Stimulated activated naive CD4-positive, alpha-beta T cell treated with Interleukin-2 at 50 U/mL for 16 hours (primary cell): ENCODE results near the gene TRIM67.
"Not testable (repeated sequence)": the region's sequence is repeated elsewhere in the genome, so short reads cannot be mapped to it uniquely, and the experiment has no call there.

Experiments used
- DNase-seq: peaks from one replicate; lab custom pipeline; 2025; lab: John Stamatoyannopoulos, UW

TRIM67 gene

DNA sequence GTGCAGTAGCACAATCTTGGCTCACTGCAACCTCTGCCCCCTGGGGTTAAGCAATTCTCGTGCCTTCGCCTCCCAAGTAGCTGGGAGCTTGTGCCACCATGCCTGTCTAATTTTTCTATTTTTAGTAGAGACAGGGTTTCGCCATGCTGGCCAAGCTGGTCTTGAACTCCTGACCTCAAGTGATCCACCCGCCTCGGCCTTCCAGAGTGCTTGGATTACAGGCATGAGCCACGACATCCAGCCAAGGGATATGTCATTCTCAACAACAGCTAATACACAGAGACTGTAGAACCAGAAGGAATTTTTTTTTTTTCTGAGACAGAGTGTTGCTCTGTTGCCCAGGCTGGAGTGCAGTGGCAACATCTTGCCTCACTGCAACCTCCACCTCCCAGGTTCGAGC, 3.7 kb upstream of the TRIM67 start:
- DNase-seq, result not testable (repeated sequence)

DNA sequence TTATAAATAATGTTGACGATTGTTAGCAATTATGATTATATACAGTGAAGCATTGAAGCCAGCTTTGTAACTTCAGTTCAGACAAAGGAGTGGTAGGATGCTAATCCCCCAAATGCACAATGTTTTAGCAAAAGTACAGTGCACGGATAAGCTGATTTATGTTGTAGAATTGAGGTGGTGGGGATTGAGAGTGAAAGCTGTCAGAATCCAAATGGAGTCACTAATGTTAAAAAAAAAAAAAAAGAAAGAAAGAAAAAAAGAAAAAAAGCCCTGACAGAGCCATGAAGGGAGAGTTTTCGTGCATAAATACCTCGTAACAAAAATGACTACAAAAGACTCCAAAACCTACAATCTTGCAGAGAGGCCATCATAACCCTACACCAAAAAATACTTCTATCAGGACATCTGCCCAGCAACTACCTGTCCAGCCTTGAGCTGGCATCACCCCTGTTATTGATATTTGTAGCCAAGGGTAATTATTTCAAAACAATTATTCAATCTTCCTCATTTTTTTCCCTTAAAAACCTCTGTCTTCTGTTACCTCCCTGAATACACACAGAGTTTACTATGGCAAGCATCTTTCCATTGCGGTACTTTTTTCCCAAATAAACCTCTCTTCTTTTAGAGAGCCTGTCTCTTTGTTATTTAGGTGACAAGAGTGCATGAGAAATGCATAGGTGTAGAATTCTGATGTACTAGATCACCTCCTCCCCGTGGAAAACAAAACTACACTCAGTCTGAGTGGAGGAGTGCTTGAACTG, 2.5 kb upstream of the TRIM67 start:
- DNase-seq, result no peak

DNA sequence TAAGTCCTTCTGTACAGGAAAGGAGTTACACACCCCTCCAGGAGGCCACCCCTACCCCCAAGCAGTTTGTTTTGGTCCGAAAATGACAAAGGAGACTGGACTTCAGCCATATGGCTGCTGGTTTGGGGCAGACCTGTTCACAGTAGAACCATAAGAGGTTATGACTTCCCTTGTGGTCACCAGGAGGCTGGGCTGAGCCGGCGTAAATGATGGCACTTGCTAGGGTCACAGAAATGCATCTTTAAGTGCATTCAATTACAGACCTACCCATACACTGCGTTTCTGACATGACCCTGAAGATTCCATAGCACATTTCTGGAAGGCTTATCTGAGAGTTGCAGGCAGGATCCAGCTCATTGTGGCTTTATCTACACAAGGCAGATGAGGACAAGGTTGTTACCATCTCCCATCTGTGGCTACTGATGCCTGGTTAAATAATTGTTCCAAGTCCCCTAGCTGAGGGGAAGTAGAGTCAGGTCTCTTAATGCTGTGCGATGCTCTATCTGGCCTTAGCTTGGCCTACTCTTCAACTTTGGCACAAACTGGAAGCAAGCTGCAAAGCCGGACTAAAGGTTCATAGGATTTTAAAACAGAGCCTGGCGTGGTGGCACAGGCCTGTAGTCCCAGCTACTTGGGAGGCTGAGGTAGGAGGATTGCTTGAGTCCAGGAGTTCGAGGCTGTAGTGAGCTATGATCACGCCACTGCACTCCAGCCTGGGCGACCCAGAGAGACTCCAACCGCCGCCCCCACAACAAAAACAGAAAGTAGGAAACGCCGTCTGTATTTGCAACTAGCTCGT, 1.7 kb upstream of the TRIM67 start:
- no peak for DNase-seq

DNA sequence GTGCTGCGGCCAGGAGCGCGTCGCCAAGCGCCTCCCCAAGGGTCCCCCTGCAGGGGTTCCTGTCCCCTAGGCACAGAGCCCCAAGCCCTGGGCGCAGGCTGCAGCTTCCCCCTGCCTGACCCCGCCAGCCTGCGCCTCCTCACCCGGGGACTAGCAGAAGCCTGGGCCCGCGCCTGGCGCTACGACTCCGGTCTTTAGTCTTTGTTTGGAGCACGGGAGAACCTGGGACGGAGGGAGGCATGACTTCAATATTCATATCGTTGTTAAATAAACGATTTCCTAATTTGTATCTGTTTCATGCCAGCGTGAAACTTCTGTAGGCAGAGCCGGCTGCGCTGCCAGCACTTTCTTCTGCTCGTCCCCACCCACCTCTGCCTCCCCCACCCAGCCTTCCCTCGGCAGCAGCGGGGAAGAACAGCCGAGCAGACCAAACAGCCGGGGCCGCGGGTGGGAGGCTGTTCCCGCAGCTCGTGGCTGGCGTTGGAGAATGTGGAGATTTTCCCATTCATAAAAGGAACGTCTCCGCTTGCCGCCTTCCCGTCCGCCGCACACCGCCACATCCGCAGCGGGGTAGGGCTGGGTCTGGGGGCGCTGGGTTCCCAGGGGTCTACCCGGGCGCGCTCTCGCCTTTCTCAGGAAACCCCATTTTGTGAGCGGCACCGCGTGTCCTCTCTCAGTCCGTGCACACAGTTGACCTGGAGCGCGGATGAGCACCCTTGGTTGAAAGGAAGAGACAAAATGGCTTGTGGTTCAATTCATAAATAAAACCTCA, 777 bp upstream of the TRIM67 start:
- no peak for DNase-seq

DNA sequence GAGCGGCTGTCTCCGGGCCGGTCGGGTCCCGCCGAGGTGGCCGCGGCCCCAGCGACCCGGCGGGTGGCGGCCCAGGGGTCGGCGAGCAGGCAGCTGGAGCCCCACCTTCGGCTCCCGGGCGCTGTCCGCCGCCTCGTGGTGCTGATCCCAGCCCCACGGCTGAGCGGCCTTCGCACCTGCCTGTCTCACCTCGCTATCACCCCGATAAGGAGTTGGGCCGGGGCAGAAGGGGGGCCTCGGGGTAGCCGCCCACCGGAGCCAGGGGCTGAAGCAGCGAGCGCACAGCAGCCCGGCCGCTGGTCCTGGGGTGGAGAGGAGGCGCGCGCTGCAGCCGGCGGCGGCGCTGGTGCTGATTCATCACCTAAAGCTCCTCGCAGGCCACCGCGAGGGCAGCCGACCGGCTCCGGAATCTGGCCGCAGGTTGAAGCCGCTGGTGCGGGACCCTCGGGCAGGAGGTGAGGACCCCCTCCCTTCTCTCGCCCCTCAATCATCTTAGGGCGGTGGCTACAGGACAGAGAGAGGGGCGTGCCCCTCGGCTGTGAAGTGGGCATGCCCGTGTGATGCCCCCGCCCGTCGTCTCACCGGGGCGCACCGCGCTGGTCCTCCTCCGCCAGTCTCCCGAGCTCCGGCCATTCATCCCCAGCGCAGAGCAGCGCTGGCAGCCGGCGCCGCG, 575 bp downstream of the TRIM67 start:
- DNase-seq, result no peak

DNA sequence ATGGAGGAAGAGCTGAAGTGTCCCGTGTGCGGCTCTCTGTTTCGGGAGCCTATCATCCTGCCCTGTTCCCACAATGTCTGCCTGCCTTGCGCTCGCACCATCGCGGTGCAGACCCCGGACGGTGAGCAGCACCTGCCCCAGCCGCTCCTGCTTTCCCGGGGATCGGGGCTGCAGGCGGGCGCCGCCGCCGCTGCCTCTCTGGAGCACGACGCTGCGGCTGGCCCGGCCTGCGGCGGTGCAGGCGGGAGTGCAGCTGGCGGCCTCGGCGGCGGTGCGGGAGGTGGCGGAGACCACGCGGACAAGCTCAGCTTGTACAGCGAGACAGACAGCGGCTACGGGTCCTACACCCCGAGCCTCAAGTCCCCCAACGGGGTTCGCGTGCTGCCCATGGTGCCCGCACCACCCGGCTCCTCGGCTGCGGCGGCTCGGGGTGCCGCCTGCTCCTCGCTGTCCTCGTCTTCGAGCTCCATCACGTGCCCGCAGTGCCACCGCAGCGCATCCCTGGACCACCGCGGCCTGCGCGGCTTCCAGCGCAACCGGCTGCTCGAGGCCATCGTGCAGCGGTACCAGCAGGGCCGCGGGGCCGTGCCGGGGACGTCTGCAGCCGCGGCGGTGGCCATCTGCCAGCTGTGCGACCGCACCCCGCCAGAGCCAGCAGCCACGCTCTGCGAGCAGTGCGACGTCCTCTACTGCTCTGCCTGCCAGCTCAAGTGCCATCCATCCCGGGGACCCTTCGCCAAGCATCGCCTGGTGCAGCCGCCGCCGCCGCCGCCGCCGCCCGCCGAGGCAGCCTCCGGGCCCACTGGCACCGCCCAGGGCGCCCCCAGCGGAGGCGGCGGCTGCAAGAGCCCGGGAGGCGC, 1.3 kb downstream of the TRIM67 start:
- no peak for DNase-seq

DNA sequence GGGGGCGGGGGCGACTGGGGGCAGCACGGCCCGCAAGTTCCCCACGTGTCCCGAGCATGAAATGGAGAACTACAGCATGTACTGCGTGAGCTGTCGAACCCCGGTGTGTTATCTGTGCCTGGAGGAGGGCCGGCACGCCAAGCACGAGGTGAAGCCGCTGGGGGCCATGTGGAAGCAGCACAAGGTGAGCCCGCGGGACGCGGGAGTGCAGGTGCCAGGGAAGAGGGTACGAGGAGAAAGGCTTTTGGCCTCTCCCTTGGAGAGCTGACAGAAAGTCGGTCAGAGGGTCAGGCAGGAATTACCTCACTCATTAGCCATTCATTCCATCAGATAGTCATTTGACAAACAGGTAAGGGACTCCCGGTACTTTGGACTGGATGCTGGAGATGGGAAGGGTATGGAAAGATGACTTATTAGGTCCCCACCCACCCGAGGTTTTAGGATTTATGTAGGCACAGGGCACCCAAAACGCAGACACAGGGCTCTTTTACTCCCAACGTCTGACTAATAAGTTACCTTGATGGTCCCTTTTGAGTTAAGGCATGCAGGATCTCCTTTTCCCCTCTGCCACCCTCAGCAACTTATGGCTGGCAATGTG, 2.1 kb downstream of the TRIM67 start:
- no peak for DNase-seq

DNA sequence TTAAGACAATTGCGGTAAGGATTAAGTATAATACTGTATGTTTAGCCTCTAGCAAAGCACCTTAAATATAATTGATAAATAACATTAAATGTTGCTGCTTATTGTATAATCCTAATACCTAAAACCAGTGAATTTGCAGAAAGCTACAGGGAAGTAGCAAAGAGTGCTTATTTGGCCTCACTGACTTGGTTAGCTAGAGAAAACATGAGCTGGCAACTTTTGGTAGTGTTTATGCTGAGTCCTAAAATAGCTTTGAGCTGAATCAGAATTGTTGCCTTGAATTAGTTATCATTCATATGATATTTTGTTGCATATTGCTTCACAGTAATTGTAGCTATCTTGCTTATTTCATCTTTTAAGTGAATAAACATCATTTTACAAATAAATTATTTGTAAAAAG, 3.5 kb downstream of the TRIM67 start:
- DNase-seq, result no peak

DNA sequence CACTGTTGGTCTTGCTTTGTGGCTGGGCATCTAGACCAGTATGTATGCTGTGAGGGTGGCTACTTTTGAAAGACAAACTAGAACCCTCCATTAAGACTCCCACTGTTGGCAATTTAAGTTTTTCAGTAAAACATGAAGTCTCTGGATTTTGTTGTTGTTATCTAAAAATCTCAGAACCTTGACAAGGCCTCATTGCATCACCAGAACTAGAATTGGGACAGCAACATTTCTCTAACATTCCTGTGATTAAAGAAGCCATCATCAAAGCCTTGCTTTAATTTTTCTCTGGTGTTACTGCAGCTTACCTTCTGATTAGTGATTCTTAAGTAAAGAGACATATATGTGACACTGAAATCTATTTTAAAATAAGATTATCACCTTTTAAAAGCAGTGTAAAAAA, 4.5 kb downstream of the TRIM67 start:
- DNase-seq, result no peak

DNA sequence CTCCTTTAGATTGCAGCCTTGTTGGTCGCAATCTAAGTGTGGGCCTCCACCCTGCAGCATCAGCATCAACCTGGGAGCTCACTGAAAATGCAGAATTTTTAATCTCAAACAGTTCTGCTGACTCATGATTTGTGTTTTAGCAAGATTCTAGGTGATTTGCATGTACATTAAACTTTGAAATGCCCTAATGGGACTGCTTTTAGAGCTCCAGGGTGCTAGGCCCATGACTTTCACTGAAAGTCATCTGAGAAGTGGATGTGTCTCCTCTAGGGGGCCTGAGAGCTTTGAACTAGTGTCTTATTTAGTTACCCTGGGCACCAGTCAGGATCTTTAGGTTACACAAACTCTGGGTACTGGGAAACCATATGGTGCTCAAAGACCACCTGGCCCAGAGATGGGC, 9.0 kb downstream of the TRIM67 start:
- no peak for DNase-seq

DNA sequence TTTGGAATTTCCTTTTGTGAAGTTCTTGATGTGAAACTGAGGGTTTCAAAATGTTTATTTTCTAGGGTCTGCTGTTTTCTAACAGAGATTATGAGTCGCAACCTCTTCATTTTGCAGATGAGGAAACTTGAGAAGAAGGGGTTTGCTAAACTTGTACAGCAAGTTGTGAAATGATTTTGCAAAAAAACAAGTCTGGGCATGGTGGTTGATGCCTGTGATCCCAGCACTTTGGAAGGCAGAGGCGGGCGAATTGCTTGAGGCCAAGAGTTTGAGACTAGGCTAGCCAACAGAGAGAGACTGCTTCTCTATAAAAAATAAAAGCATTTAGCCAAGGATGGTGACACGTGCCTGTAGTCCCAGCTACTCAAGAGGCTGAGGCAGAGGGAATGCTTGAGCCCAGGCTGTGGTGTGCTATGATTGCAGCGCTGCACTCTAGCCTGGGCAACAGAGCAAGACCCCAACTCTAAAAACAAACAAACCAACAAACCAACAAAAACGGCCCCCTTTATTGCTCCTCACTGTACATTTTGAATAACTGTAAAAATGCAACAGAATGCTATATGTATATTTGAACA, 9.9 kb downstream of the TRIM67 start:
- no peak for DNase-seq

DNA sequence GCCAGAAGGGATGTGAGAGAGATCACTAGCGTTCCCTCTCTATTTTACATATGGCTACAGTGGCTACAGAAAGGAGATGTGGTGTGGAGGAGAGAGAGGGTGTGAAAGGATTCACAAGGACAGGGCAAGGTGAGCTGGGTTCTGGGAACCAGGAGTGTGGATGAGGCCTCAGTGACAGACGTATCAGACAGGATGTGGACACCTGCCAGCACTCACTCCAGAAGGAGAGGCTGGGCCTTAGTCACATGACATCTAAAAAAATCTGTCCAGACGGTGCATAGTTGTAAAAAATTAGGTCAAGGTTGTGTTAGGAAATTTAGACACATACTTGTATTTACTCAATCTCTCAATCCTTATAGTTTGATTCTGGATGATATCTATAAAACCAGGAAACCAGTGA, 10.6 kb downstream of the TRIM67 start:
- DNase-seq, result no peak

DNA sequence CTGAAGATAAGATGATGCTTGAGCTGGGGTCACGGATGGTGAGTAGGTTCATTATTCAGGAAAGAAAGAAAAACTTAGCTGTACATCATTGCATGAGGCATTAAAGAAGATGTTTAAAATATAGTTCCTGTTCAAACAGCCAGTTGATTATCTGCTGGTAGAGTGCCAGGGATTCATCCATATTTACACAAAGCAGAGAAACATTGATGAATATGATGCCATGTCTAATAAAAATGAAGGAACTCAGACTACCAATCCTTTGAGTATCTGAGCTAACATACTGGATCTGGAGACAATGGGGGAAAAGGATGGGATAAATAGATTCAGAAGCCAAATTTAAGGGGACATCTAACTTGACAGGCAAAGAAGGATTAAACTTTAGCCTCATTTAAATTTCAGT, 14.6 kb downstream of the TRIM67 start:
- DNase-seq, result no peak

DNA sequence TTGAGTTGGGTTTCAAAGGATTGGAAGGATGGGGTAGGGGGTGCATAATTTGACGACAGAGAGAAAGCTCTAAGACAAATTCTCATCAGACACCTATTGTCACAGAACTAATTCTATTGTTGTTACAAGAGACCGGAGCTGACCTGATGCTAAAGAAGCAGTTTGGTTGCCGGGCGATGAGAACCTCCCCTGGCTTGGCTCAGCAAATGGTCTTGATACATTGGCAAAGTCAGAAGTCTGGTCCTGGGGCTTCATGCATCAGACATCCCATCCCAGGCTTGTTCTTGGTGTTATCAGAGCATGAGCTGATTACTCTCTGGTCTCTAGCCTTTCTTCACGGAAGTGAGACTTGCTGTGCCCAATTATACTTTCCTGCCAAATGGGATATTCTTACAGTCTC, 15.4 kb downstream of the TRIM67 start:
- DNase-seq, result no peak

DNA sequence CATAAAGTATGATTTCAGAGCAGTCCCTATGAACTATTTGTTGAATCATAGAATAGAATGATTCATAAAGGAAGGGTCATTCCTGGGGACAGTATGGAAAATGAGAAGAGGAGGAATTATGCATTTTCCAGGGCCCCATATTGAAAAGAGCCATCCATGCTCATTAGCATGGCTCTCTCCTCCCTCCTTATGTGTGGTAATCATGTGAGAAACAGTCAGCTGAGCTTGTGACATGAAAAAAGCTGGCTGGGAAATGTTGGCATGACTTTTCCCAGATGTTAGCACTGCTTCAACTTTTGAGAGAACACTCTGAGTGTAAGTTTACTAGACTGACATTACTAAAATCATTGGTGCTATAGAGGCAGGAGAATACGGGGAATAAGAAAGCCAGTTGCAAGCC, 16.1 kb downstream of the TRIM67 start:
- DNase-seq, result no peak

DNA sequence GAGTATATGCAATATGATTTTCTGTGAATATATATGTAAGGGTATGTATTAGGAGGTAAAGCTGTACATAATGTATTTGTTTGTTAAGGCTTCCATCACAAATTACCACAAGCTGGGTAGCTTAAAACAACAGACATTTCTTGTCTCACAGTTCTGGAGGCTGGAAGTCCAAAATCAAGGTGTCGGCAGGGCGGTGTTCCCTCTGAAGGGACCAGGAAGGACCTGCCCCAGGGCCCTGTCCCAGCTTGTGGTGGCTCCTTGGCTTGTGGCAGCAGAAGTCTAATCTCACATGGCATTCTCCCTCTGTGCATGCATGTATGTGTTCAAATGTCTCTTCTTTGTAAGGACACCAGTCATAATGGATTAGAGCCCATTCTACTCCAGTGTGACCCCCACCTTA, 17.1 kb downstream of the TRIM67 start:
- no peak for DNase-seq

DNA sequence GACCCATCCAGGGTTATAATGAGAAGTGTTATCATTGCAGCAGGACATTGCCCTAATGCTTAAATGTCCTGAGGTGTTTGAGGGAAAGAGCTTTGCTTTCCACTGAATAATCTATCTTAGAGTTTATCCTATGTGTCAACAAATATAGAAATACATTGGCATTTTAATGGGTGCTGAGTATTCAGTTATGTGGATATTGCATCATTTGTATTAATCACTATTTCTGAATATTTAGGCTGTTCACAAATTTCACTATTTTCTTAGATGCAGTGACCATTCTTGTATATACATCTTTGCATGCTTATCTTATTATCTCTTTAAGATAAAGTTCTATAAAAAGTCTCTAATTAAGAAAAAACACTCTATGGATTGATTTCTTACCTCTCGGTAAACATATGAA, 18.2 kb downstream of the TRIM67 start:
- no peak for DNase-seq

DNA sequence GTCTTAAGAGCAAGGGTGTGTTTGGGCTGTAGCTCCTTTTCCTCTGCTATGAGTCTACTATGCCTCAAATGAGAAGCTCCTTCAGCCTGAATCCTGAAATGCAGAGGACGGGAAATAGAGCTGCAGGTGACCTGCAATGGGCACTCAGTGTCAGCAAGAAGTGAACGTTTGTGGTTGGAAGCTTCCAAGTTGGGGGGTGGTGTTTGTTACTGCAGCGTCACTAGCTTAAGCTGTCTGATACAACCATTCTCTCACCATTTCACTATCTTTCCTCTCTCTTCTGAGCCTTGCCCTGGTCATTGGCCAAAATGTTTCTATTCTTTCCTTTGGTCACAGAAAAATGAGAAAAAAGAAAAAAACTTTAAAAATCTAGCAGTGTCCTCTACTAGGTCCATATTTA, 19.4 kb downstream of the TRIM67 start:
- no peak for DNase-seq

DNA sequence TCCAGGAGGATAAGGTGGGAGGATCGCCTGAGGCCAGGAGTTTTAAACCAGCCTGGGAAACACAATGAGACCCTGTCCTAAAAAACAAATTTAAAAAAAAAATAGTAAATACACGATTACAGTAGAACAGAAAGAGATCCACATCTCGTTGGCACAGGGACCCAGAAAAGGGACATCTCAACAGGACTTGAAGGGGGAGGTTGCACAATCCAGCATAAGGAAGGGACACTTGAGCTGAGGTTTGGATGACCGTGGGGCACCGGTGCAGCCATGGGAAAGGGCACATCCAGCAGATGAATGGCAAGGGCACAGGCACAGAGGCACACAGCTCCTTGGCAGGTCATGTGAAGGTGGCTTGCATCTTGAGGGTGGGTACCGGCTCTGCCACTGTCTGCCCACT, 20.5 kb downstream of the TRIM67 start:
- DNase-seq, result no peak
